HCT116 (cell line): Measurements from ENCODE around the gene OTUD5. TPM values are rescaled to one million over a fixed set of nuclear protein-coding genes. Genes with fewer than 3 reads are reported as not detected.

Experiments used
- ATAC-seq: fragments of 200-7000 bp; cut with Tn5 transposase; 2 replicates; pipeline ENCODE4 v1.9.1; 2020; ENCODE audit warnings: mild to moderate bottlenecking, moderate library complexity
- BruUV-seq: library from RNA; stranded (reverse); fragments of 400-500 nt; replicated peaks from 2 replicates; lab custom pipeline; 2021; lab: Mats Ljungman, UMichigan
- CTCF ChIA-PET: fragments of 300-600 bp; sonication (Branson Sonifier 250); formaldehyde crosslinking; loops from one replicate; lab custom pipeline; 2021; ENCODE audit warnings: antibody characterized with exemption; lab: Charles Lee
- POLR2A ChIA-PET: fragments of 300-600, 350-600 bp; sonication (Branson Sonifier 250); formaldehyde crosslinking; loops from one replicate; lab custom pipeline; 2021; ENCODE audit warnings: antibody characterized with exemption; lab: Charles Lee
- RAD21 ChIA-PET, 2 experiments: fragments of 300-600 bp; sonication (Branson Sonifier 250); formaldehyde crosslinking; loops; one replicate each; lab custom pipeline; 2023; ENCODE audit warnings: low total read pairs in 2 of 2; ENCODE audit not compliant: uncharacterized antibody in 2 of 2, unreplicated experiment in 2 of 2, low non-redundant PET in 1 of 2; lab: Charles Lee
- DNase-seq: peaks from one replicate; pipeline ENCODE4 v3.0.0-alpha.2; 2010; ENCODE audit warnings: low read depth, low spot score
- H2AFZ ChIP-seq: fragments of 200-600 bp; shearing (Covaris generic), sonication (generic); 2 replicates; pipeline ENCODE4 v1.6.1; 2017; ENCODE audit warnings: low read depth, mixed run types, mixed read lengths, antibody characterized with exemption, low read length; ENCODE audit not compliant: poor library complexity, severe bottlenecking
- H3K27ac ChIP-seq: 2 replicates; pipeline ENCODE4 v1.5.1; 2012; ENCODE audit warnings: low read depth, low read length
- H3K27me3 ChIP-seq: fragments of 200-600 bp; sonication (generic); 2 replicates; pipeline ENCODE4 v1.6.1; 2016; ENCODE audit warnings: mixed run types, low read length, mixed read lengths; ENCODE audit not compliant: insufficient read depth
- H3K36me3 ChIP-seq, 2 experiments: fragments of 200-500 bp in 1 of 2; fragments of 200-600 bp in 1 of 2; sonication (Bioruptor generic) in 1 of 2; sonication (generic) in 1 of 2; 2 replicates each; pipeline versions ENCODE4 v1.5.1 to v1.6.1; 2014 to 2016; ENCODE audit warnings: low read length in 2 of 2, inconsistent platforms in 1 of 2, mixed read lengths in 1 of 2, mixed run types in 1 of 2; ENCODE audit not compliant: insufficient read depth in 2 of 2, control insufficient read depth in 1 of 2
- H3K4me1 ChIP-seq, 2 experiments: fragments of 200-600 bp in 1 of 2; sonication (generic) in 1 of 2; 2 replicates each; pipeline versions ENCODE4 v1.5.1 to v1.6.1; 2012 to 2017; ENCODE audit warnings: low read length in 2 of 2, inconsistent platforms in 1 of 2, mild to moderate bottlenecking in 1 of 2, mixed read lengths in 1 of 2, mixed run types in 1 of 2, moderate library complexity in 1 of 2; ENCODE audit not compliant: insufficient read depth in 2 of 2, control insufficient read depth in 1 of 2
- H3K4me2 ChIP-seq: fragments of 200-600 bp; sonication (generic); 2 replicates; pipeline ENCODE4 v1.6.1; 2017; ENCODE audit warnings: mixed run types, low read length, mixed read lengths
- H3K4me3 ChIP-seq, 2 experiments: fragments of 200-600 bp in 1 of 2; sonication (generic) in 1 of 2; replicated peaks in 1 of 2; 2 replicates each; pipeline ENCODE4 v1.5.1; 2011 to 2016; ENCODE audit warnings: low read length in 2 of 2, control low read depth in 1 of 2, low read depth in 1 of 2, mild to moderate bottlenecking in 1 of 2, mixed read lengths in 1 of 2, mixed run types in 1 of 2
- H3K79me2 ChIP-seq: fragments of 200-600 bp; sonication (generic); 2 replicates; pipeline ENCODE4 v1.6.1; 2017; ENCODE audit warnings: mild to moderate bottlenecking, mixed run types, low read length, moderate library complexity, mixed read lengths; ENCODE audit not compliant: insufficient read depth
- H3K9ac ChIP-seq: fragments of 200-600 bp; sonication (generic); 2 replicates; pipeline ENCODE4 v1.6.1; 2016; ENCODE audit warnings: low read length, mixed read lengths
- H3K9me2 ChIP-seq: fragments of 200-600 bp; sonication (generic), shearing (Covaris generic); 2 replicates; pipeline ENCODE4 v1.6.1; 2017; ENCODE audit warnings: mixed run types, mild to moderate bottlenecking, moderate library complexity; ENCODE audit not compliant: insufficient read depth
- H3K9me3 ChIP-seq, 2 experiments: fragments of 200-500 bp in 1 of 2; fragments of 200-600 bp in 1 of 2; sonication (Bioruptor generic) in 1 of 2; sonication (generic) in 1 of 2; 2 replicates each; pipeline ENCODE4 v1.6.1; 2014 to 2017; ENCODE audit warnings: low read length in 2 of 2, mixed read lengths in 2 of 2, inconsistent platforms in 1 of 2, low read depth in 1 of 2, mild to moderate bottlenecking in 1 of 2, mixed run types in 1 of 2, moderate library complexity in 1 of 2; ENCODE audit not compliant: control insufficient read depth in 1 of 2, insufficient read depth in 1 of 2
- H4K20me1 ChIP-seq: fragments of 200-600 bp; sonication (generic), shearing (Covaris generic); 2 replicates; pipeline ENCODE4 v1.6.1; 2017; ENCODE audit warnings: mixed run types, mild to moderate bottlenecking, moderate library complexity; ENCODE audit not compliant: insufficient read depth
- ATF3 ChIP-seq: IDR thresholded peaks from 2 replicates; pipeline ENCODE4 v1.6.1; 2012
- CBX3 ChIP-seq: IDR thresholded peaks from 2 replicates; pipeline ENCODE4 v1.6.1; 2012; ENCODE audit warnings: low read depth
- CEBPB ChIP-seq: IDR thresholded peaks from 2 replicates; pipeline ENCODE4 v1.6.1; 2012; ENCODE audit warnings: low read depth
- EGR1 ChIP-seq: IDR thresholded peaks from 2 replicates; pipeline ENCODE4 v1.6.1; 2012; ENCODE audit warnings: low read depth
- ELF1 ChIP-seq: IDR thresholded peaks from 2 replicates; pipeline ENCODE4 v1.6.1; 2012; ENCODE audit warnings: low read depth, borderline replicate concordance
- EZH2 ChIP-seq: fragments of 200-600 bp; sonication (generic); IDR thresholded peaks from 2 replicates; pipeline ENCODE4 v1.6.1; 2017; ENCODE audit warnings: antibody characterized with exemption, mixed run types
- EZH2phosphoT487 ChIP-seq: fragments of 200-600 bp; IDR thresholded peaks from 2 replicates; pipeline ENCODE4 v1.6.1; 2018; ENCODE audit warnings: antibody characterized with exemption, borderline replicate concordance
- FOSL1 ChIP-seq: IDR thresholded peaks from 2 replicates; pipeline ENCODE4 v1.6.1; 2012; ENCODE audit warnings: low read depth
- JUND ChIP-seq: IDR thresholded peaks from 2 replicates; pipeline ENCODE4 v1.6.1; 2012
- POLR2A ChIP-seq: IDR thresholded peaks from 2 replicates; pipeline ENCODE4 v1.7.0; 2011; ENCODE audit warnings: borderline replicate concordance; ENCODE audit not compliant: insufficient read depth, insufficient read length; ENCODE audit errors: extremely low read depth
- POLR2AphosphoS5 ChIP-seq: IDR thresholded peaks from 2 replicates; pipeline ENCODE4 v1.6.1; 2011; ENCODE audit warnings: mild to moderate bottlenecking, low read depth, low read length, moderate library complexity
- RAD21 ChIP-seq: IDR thresholded peaks from 2 replicates; pipeline ENCODE4 v1.6.1; 2012; ENCODE audit warnings: low read depth, mild to moderate bottlenecking
- SP1 ChIP-seq: IDR thresholded peaks from 2 replicates; pipeline ENCODE4 v1.6.1; 2012; ENCODE audit warnings: low read depth
- SRF ChIP-seq: IDR thresholded peaks from 2 replicates; pipeline ENCODE4 v1.6.1; 2012; ENCODE audit warnings: low read depth
- TCF7L2 ChIP-seq: IDR thresholded peaks from 2 replicates; pipeline ENCODE4 v1.7.0; 2011; ENCODE audit warnings: borderline replicate concordance, inconsistent platforms; ENCODE audit not compliant: insufficient read depth, insufficient read length; ENCODE audit errors: extremely low read depth
- ZFX ChIP-seq: fragments of 450-650 bp; IDR thresholded peaks from 2 replicates; pipeline ENCODE4 v1.6.1; 2017
- intact Hi-C: fragments of 100-400 bp; cut with micrococcal nuclease; formaldehyde crosslinking; loops from 2 replicates; pipeline ENCODE4 v1.10.0; 2022
- total RNA-seq: library from RNA; stranded (reverse); gene quantifications from one replicate; pipeline ENCODE4 v1.2.1, GENCODE V29; 2021; ENCODE audit not compliant: unreplicated experiment
- TF ChIP-seq, protein P1 (sequence below): IDR thresholded peaks from 2 replicates; pipeline ENCODE4 v1.6.1; 2012
- TF ChIP-seq, protein P2 (sequence below): IDR thresholded peaks from 2 replicates; pipeline ENCODE4 v1.6.1; 2012; ENCODE audit warnings: low read depth

The OTUD5 gene
- total RNA-seq, 1 experiment from 2014 or later, result 42.6 TPM

DNA sequence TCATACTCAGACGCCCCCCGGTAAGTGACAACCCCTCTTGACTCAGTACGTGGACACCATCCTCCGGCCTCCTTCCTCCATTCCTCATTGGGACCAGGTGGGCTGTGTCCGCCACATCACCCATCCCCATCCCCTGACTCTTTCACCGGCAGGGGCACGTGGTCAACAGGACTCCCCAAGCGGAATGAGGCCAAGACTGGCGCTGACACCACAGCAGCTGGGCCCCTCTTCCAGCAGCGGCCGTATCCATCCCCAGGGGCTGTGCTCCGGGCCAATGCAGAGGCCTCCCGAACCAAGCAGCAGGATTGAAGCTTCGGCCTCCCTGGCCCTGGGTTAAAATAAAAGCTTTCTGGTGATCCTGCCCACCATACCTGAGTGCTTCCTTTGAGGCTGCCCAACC, 54.6 kb downstream of the OTUD5 start:
- no peaks in the 10 kb centered on the region for H3K27me3 ChIP-seq
- ChIA-PET POLR2A (no interaction called here), RAD21 (no interaction called here), CTCF (no interaction called here)
- H3K36me3 ChIP-seq, result no peaks in the 10 kb centered on the region; a peak in 2 of 4 replicates
- ATAC-seq (no peak), DNase-seq (no peak)
- TF ChIP-seq, protein P1, sequence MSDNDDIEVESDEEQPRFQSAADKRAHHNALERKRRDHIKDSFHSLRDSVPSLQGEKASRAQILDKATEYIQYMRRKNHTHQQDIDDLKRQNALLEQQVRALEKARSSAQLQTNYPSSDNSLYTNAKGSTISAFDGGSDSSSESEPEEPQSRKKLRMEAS, result no peak
- no peak for TF ChIP-seq EZH2
- BruUV-seq, result no TSS peak
- no peak overlapping the region for H3K27ac ChIP-seq
- no peak overlapping the region for H3K4me2 ChIP-seq
- no peaks in the 10 kb centered on the region for H3K9me3 ChIP-seq
- no peak overlapping the region for H2AFZ ChIP-seq
- peaks cover 3 to 4% of the 10 kb centered on the region in 2 experiments; a peak in 1 of 4 replicates for H3K4me1 ChIP-seq
- H3K4me3 ChIP-seq, result no peak overlapping the region
- no peaks in the 10 kb centered on the region for H3K9me2 ChIP-seq
- H3K9ac ChIP-seq, result no peak overlapping the region
- H4K20me1 ChIP-seq, result no peaks in the 10 kb centered on the region
- H3K79me2 ChIP-seq, result peaks cover 17% of the 10 kb centered on the region
- intact Hi-C loops, result no loop called here

DNA sequence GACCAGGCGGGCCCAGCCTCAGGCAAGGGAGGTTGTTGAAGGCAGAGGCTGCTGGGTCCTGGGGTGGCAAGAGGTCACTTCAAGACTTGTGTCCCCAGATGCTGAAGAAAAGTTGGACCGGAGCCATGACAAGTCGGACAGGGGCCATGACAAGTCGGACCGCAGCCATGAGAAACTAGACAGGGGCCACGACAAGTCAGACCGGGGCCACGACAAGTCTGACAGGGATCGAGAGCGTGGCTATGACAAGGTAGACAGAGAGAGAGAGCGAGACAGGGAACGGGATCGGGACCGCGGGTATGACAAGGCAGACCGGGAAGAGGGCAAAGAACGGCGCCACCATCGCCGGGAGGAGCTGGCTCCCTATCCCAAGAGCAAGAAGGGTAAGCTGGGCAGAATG, 55.3 kb downstream of the OTUD5 start:
- no TSS peak for BruUV-seq
- POLR2A ChIA-PET, result no interaction called here
- CTCF ChIA-PET, result no interaction called here
- TF ChIP-seq POLR2A, result no peak
- no peak for TF ChIP-seq ELF1
- no peak for TF ChIP-seq ATF3
- TF ChIP-seq CBX3, result no peak
- TF ChIP-seq RAD21, result no peak
- no peak for TF ChIP-seq POLR2AphosphoS5
- no peak for TF ChIP-seq FOSL1
- no peak for TF ChIP-seq CEBPB
- TF ChIP-seq SRF, result no peak
- no peak for TF ChIP-seq ZFX
- no peak for TF ChIP-seq TCF7L2
- TF ChIP-seq JUND, result no peak
- TF ChIP-seq EZH2, result no peak
- no peak for TF ChIP-seq EZH2phosphoT487
- no peak for TF ChIP-seq SP1
- TF ChIP-seq, protein P2, sequence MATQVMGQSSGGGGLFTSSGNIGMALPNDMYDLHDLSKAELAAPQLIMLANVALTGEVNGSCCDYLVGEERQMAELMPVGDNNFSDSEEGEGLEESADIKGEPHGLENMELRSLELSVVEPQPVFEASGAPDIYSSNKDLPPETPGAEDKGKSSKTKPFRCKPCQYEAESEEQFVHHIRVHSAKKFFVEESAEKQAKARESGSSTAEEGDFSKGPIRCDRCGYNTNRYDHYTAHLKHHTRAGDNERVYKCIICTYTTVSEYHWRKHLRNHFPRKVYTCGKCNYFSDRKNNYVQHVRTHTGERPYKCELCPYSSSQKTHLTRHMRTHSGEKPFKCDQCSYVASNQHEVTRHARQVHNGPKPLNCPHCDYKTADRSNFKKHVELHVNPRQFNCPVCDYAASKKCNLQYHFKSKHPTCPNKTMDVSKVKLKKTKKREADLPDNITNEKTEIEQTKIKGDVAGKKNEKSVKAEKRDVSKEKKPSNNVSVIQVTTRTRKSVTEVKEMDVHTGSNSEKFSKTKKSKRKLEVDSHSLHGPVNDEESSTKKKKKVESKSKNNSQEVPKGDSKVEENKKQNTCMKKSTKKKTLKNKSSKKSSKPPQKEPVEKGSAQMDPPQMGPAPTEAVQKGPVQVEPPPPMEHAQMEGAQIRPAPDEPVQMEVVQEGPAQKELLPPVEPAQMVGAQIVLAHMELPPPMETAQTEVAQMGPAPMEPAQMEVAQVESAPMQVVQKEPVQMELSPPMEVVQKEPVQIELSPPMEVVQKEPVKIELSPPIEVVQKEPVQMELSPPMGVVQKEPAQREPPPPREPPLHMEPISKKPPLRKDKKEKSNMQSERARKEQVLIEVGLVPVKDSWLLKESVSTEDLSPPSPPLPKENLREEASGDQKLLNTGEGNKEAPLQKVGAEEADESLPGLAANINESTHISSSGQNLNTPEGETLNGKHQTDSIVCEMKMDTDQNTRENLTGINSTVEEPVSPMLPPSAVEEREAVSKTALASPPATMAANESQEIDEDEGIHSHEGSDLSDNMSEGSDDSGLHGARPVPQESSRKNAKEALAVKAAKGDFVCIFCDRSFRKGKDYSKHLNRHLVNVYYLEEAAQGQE, result no peak
- TF ChIP-seq, protein P1, result no peak
- no peak for TF ChIP-seq EGR1

More for the DNA sequence above, 55.3 kb downstream of the OTUD5 start:
- H3K9me2 ChIP-seq, result no peaks in the 10 kb centered on the region
- H3K4me3 ChIP-seq, result no peak overlapping the region
- no peaks in the 10 kb centered on the region for H3K27me3 ChIP-seq
- no peak for DNase-seq
- H3K79me2 ChIP-seq, result peaks cover 17% of the 10 kb centered on the region
- H2AFZ ChIP-seq, result no peak overlapping the region
- RAD21 ChIA-PET, result no interaction called here
- no peak overlapping the region for H3K27ac ChIP-seq
- H3K9ac ChIP-seq, result no peak overlapping the region
- H3K4me1 ChIP-seq, result peaks cover 3 to 4% of the 10 kb centered on the region in 2 experiments; a peak in 1 of 4 replicates
- H3K4me2 ChIP-seq, result no peak overlapping the region
- intact Hi-C loops, result no loop called here
- ATAC-seq, result no peak
- no peaks in the 10 kb centered on the region for H4K20me1 ChIP-seq
- no peaks in the 10 kb centered on the region; a peak in 2 of 4 replicates for H3K36me3 ChIP-seq
- H3K9me3 ChIP-seq, result no peaks in the 10 kb centered on the region
